ENCODE measurements around the gene FES.
"Not testable (repeated sequence)": the region's sequence is repeated elsewhere in the genome, so short reads cannot be mapped to it uniquely, and the experiment has no call there.

FES gene

DNA sequence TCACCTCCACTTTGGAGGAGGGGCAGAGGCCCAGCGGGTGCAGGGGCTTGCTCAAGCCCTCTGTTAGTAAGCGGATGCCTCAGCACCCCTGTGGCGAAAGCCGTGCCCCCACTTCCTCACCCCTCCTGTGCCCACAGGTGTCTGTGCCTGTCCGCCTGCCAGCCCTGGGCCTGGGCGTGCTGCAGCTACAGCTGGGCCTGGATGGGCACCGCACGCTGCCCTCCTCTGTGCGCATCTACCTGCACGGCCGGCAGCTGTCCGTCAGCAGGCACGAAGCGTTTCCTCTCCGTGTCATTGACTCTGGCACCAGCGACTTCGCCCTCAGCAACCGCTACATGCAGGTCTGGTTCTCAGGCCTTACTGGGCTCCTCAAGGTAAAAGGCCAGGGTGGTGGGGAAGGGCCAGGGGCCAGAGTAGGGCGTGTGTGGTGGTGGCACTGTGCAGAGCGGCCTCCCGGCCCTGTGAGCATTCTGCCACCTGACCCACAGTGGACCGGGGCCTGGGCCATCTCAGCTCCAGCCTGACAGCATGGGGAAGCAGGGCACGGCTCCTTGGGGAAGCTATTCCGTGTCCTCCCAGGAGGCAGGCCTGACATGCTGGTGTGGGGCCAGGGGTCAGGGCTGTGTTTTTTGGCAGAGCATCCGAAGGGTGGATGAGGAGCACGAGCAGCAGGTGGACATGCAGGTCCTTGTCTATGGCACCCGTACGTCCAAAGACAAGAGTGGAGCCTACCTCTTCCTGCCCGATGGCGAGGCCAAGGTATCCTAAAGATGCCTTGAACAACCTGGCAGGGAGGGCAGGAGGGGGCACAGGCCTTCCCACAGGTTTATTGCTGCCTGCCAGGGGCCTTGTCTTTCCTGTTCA, 27.8 kb downstream of the FES start:
- DNase-seq = no peak

DNA sequence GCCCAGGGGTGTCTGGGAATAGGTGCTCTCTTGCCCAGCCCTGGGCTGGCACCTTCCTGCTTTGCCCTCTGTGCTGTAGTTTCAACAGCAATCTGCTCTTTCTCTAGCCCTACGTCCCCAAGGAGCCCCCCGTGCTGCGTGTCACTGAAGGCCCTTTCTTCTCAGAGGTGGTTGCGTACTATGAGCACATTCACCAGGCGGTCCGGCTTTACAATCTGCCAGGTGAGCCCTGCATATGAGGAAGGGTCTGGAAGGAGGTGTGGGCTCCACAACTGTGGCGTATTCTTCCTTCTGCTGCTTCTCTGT, 28.4 kb downstream of the FES start:
- DNase-seq = no peak

DNA sequence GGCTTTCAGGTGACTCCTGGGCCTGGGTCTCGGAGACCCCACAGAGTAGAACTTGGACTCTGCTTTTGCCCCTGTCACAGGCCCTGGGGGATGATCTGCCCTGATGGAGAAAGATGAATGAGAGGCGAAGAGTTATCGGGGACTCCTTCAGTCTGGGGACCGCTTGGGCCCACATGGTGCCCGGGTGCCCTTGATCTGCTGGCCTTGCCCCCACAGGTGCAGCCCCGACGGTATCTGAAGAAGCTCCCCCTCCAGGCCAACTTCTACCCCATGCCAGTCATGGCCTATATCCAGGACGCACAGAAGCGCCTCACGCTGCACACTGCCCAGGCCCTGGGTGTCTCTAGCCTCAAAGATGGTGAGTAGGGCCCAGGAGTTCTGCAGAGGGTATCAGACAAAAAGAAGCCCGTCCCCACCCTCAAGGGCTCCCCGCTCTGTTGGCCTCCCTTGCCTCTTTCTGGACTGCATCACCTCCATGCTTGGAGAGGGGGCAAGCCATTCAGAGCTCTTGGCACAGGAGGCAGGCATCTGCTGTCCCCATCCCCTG, 29.2 kb downstream of the FES start:
- DNase-seq = no peak

DNA sequence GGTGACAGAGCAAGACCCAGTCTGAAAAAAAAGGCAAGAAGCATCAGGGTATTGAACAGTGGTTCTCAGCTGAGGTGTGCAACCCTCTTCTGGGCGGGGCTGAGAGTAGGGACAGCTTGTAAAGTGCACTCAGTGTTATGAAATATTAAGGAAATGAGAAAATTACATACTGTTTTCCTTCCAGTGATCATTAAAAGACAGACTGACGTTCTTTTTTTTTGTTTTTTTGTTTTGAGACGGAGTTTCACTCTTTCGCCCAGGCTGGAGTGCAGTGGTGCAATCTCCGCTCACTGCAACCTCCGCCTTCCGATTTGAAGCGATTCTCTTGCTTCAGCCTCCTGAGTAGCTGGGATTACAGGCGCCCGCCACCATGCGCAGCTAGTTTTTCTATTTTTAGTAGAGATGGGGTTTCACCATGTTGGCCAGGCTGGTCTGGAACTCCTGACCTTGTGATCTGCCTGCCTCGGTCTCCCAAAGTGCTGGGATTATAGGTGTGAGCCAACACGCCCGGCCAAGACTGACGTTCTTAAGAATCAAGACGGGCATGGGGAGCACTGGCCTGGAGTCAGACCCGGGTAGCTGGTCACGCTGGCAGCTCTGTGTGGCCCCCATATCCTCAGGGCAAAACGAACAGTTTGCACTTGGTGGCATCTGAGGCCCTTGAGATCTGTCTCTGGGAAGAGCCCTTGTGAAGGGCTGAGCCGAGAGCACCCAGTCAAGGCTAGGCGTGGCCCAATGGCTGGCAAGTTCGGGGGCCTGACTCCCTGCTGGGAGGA, 30.2 kb downstream of the FES start:
- DNase-seq = no peak

DNA sequence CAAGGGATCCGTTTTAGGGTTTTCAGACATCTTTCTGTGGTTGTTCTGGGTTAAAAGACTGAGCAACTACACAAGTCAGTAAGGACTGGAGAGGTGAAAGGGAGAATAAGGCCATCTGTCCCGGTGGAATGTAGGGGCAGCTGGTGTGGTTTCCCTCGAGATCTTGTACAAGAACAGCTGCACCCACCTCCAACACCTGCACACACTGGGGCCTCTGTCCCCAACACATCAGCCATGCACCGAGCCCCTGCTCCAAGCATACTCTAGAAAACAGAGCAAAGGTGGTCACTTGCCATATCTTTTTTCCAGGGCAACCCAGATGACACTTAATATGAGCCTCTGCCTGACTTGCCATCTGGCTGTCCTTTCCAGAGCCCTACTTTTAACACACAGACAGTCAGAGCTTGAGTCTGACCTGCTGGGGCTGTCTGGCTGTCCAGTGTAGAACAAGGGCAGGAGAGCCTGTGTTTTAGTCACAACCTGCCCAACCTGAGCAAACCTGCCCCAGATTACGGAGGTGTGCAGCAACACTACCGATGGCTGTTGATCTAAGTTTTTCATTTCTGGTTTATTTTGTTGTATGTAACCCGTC, 31.0 kb downstream of the FES start:
- DNase-seq = no peak

DNA sequence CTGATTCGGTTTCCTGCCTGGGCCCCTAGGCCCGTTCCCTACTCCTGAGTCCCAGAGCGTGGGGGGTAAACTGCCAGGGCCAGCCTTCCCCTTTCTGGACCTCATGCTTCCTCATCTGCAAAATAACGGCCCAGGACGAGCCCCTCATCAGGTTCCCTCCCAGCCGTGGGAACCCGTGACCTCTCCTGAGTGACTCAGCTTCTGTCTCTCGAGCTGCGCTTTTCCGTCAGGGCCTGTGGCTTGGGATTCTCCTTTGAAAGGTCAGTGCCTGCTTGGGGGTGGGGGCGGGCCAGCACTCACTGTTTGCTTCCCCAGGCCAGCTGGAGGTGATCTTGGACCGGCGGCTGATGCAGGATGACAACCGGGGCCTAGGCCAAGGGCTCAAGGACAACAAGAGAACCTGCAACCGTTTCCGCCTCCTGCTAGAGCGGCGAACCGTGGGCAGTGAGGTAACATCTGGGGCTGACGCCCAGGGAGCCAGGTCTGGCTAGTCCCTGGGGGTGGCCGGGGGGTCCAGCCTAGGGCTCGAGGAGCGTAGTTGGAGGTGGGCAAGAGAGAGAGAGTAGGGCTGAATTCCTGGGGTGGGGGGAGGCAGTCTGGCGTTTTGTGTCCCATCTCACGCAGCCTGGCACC, 31.6 kb downstream of the FES start:
- no peak for DNase-seq

DNA sequence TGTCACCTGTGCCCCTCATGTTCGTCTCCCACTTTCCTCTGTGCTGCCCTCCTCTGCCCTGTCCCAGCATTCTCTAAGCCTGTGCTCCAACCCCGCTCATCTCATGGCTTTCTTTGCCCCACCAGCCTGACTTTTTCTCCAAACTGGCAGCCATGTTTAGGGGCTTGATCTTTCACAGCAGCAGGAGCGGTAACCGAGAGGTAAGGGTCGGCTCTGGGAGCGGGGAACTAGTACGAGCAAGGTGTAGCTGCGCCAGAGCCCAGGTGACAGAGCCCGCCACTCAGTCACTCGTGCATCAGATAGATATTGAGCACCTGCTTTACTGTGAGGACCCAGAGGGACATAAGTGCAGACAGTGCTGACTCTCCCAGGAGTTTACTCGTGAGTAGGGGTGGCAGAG, 32.2 kb downstream of the FES start:
- DNase-seq = no peak

DNA sequence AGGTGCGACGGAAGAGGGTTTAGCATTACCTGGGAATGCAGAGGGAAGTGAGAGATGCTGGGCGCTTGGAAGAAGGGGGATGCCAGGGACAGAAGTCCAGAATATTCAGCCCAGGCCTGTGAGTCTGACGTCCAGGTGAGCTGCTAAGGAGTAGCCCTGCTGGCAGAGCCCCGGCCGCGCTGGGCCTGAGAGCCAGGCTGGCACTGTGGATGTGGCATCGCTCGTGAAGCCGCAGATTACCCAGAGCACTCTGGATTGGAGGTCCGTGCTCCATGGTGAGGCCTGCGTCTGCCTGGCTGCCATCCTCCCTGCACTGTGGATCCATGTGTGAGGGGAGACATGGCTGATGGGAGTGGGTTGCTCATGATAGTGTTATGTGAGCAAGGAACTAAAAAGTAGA, 33.3 kb downstream of the FES start:
- DNase-seq = no peak

DNA sequence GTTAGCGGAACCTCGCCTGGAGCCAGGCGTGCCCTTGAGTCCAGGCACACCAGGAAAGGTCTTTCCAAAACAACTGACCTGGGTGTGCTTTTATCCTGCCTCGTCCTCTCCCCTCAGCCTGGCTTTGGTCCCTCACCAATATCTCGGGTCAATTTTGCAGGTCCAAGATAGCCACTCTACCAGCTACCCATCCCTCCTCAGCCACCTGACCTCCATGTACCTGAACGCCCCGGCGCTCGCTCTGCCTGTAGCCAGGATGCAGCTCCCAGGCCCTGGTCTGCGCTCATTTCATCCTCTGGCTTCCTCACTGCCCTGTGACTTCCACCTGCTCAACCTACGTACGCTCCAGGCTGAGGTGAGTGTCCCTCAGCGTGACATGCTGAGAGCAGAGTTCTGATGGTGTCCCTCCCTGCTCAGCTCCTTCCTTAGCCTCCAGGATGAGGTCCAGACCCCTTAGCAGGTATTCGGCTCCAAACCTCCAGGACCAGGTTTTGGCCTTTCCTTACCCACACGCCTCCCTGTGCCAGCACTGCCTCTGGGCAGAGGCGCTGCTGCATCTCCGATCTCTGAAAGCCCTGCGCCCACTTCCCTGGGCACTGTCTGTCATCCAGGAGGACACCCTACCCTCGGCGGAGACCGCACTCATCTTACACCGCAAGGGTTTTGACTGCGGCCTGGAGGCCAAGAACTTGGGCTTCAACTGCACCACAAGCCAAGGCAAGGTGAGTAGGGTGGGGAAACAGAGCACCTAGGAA, 33.9 kb downstream of the FES start:
- no peak for DNase-seq

DNA sequence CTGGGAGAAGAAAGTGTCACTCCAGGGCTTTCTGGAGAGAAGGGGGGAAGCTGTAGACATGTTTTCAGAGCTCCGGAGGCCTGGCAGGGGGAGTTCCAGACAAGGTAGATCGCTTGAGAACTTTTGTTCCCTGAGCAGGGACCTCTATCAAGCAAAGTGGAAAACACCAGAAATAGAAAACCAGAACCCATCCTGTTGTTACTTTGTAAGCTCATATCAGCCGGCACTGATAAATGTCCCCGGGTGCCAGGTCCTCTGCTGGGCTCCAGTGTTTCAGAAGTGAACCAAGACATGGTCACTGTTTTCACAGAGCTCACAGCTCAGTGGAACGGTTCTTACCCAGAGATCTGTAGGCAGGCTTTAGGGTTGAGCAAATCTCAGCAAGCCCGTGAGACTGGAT, 34.5 kb downstream of the FES start:
- no peak for DNase-seq

DNA sequence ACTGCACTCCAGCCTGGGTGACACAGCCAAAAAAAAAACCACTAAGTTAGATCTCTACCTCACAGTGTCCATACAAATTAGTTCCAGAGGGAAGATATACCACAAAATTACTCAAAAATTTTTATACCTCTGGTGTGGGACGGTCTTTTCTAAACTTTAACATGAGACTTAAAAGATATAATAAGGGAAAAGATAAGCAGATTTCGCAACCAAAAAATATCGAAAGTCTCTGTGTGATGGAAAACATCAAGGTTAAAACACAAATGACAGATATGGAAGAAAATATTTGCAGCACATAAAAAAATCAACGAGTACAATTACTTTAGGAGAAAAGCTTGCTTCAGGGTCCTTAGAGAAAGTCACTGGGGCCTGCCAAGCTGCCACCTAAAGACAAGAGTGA, 37.6 kb downstream of the FES start:
- DNase-seq = no peak

DNA sequence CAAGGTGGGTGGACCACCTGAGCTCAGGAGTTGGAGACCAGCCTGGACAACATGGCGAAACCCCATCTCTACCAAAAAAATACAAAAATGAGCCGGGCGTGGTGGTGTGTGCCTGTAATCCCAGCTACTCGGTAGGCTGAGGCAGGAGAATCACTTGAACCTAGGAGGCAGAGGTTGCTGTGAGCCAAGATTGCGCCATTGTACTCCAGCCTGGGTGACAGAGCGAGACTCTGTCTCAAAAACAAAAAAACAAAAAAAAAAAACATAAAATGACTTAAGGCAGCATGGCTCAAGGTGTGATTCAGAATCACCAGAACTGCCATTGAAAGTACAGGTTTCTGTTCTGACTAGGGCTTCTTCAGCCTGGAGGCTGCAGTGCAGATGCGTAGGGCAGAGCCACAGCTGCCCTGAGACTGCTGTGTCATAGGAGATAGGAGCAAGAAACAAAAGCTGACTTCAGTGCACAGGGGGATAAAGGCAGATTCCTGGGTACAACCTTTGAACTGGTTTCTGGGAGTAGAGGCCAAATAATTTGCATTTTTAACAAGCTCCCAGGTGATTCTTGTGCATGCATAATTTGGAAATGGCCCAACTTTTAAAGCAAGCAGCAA, 38.5 kb downstream of the FES start:
- DNase-seq = not testable (repeated sequence)

DNA sequence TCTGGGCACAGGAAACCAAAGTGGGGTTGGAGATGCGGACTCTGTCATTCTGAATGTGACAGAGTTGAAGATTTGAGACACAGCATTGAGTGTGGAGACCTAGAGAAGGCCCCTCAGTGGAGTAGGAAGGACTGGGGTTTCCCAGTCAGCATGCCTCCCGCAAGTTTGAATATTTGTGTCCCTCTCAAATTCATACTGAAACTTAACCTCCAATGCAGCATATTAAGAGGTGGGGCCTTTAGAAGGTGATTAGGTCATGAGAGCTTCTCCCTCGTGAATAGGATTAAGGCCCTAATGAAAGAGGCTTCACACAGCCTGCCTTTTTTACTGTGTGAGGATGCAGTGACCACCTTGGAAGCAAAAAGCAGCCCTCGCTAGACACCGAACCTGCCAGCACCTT, 40.1 kb downstream of the FES start:
- no peak for DNase-seq

DNA sequence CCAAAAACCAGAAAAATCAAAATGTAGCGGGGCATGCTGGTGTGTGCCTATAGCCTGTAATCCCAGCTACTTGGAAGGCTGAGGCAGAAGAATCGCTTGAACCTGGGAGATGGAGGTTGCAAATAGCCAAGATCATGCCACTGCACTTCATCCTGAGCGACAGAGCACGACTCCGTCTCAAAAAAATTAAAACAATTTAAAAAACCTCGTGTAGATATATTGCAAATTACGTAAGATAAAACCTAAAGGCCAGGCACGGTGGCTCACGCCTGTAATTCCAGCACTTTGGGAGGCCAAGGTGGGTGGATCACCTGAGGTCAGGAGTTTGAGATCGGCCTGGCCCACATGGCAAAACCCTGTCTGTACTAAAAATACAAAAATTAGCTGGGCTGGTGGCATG, 42.5 kb downstream of the FES start:
- DNase-seq = not testable (repeated sequence)

DNA sequence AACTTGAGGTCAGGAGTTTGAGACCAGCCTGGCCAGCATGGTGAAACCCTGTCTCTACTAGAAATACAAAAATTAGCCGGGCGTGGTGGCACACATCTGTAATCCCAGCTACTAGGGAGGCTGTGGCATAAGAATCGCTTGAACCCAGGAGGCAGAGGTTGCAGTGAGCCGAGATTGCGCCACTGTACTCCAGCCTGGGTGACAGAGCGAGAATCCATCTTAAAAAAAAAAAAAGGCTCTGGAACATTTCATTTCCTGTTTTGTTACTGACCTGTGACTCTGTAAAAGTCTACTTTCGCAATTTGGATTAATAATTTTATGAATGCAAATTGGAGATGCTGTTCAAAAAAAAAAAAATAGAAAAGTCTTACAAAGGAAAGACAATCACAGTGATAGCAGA, 43.8 kb downstream of the FES start:
- not testable (repeated sequence) for DNase-seq

DNA sequence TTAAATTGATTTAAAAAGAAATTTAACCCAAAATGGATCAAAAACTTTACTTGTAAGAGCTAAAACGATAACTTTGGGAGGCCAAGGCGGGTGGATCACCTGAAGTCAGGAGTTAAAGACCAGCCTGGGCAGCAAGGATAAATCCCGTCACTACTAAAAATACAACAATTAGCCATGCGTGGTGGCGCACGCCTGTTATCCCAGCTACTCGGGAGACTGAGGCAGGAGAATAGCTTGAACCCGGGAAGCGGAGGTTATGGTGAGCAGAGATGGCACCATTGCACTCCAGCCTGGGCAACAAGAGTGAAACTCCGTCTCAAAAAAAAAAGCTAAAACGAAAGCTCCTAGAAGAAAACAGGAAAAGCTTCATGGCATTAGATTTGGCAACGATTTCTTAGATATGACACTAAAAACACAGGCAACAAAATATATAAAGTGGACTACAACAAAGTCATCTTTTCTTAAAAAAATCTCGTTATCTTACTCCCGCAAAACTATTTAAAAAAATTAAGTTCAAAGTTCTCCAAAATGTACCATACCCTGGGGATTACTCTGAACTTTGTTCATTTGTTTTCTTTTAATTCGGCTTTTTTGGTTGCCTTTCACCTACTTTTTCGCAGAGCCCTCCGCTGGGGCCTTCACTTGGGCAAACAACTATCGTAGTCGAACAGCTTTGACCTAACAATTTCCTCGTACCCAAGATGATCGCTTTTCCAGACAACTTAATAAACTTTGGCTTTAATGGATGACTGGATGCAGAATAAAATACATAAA, 45.1 kb downstream of the FES start:
- DNase-seq = no peak

DNA sequence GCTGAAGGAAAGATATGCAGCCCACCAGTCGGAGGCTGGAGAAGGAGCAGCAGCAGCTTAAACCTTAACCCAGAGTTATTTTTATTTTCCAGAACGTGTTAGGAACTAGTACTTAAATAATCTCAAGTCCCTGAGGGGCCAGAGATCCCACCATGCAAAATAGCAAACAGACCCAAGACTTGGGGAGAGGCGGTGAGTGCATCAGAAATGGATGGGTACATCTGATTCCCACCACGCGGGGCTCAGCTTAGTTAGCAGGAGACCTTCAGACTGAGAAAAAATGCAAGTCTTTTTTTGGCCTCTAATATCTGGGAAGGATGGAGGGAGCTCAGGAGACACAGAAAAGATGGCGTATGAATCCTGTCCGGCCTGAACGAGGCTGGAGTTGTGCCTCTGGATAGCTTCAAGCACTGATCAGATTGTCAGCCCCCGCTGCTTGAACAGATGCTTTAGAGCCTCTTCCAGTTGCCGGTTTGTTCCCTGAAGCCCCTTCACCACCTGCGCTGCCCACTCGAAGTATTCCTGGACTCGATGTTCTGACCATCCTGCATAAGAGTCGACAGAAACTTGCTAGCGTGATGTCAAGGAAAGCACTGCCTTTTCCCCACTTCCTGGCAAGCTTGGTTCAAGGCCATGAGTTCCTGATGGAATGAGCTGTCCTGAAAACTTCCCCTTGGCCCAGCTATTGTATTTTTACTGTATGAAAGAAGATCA, 46.7 kb downstream of the FES start:
- DNase-seq = no peak

DNA sequence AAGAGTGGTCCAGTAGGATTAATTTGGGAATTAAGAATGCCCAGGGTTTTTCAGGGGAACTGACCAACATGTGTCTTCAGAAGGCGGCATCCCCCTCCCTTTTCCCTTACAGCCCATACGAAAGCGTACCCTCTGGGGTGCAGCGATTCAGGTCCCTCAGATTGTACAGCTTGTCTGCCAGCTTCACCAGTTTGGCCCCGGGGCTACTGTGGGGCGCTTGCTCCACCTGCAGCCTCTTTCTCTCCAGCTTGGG, 47.2 kb downstream of the FES start:
- DNase-seq = no peak

DNA sequence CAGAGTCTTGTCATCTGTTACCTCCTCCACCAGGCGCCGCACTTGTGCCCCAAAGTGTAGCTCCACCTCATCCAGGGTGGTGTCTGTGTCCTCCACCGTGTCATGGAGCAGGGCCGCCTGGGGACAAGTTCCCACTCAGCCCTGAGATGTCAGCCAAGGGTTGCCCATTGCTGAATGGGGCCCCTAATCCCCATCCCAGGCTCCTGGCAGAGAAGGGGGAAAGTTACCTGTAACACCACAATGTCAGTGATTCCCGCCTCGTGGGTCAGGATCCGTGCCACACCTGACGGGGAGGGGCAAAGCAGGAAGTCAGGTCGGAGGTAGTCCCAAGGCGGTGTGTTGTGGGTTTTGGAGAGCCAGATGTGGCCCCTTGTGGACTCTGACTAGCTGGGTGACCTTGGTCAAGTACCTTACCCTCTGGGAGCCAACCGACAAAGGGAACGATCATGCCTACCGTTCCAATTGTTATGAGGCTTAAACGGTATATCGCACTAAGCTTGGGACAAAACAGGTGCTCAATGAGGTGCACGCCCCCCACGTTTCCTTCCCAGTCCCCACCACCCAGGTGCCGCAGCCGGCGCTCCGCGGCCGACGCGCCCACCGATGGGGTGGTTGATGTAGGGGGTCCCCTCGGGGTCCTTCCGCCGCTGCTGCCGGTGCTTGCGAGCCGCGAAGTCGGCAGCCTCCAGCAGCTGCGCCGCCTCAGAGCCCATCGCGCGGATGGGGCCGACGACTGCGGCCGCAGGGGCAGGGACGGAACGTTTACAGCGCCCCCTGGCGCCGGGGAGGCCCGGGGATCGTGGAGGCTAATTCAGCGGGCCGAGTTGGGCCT, 47.7 kb downstream of the FES start, which contains the start of gene HDDC3:
Gene HDDC3 (minus strand): TSS at position 722 of the 832 bp plus-strand sequence. CDS start 9 bp downstream, at position 713.
- peak; percentile 92 for DNase-seq

DNA sequence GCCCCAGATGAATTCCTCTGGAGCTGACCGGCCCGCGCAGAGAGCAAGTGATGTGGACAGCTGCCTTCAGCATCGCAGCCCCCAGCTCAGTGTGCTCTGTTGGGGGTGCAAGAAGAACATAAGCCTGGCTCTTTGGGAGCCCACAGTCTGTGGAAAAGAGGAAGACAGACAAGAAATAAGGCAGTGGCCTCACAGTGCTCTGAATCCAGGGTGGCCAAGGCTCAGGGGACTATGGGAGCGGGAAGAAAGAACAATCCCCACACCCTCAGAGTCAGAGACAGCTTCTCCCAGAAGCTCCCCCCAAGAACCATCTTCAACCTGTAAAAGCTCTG, 48.3 kb downstream of the FES start:
- DNase-seq = no peak
